Dermis microvascular lymphatic vessel endothelial cell (primary cell): ENCODE results near the gene GAL. TPM values are rescaled to one million over a fixed set of nuclear protein-coding genes. Genes with fewer than 3 reads are reported as not detected.
A peak's percentile ranks its signal among the peaks of the same experiment; 100 is the strongest.
"Not testable (repeated sequence)": the region's sequence is repeated elsewhere in the genome, so short reads cannot be mapped to it uniquely, and the experiment has no call there.

Experiments used
- DNase-seq, 2 donors: peaks; one replicate each; pipeline versions ENCODE4 v3.0.0 to v3.0.0-alpha.2; 2010; ENCODE audit warnings: low read depth in 2 of 2
- total RNA-seq: library from RNA; depleted of rRNA; stranded (reverse); fragments of >200 nt; gene quantifications from 2 replicates; pipeline ENCODE4 v1.2.1, GENCODE V29; 2014

GAL gene, protein sequence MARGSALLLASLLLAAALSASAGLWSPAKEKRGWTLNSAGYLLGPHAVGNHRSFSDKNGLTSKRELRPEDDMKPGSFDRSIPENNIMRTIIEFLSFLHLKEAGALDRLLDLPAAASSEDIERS
- total RNA-seq = 0.76 and 2.4 TPM in 2 replicates

DNA sequence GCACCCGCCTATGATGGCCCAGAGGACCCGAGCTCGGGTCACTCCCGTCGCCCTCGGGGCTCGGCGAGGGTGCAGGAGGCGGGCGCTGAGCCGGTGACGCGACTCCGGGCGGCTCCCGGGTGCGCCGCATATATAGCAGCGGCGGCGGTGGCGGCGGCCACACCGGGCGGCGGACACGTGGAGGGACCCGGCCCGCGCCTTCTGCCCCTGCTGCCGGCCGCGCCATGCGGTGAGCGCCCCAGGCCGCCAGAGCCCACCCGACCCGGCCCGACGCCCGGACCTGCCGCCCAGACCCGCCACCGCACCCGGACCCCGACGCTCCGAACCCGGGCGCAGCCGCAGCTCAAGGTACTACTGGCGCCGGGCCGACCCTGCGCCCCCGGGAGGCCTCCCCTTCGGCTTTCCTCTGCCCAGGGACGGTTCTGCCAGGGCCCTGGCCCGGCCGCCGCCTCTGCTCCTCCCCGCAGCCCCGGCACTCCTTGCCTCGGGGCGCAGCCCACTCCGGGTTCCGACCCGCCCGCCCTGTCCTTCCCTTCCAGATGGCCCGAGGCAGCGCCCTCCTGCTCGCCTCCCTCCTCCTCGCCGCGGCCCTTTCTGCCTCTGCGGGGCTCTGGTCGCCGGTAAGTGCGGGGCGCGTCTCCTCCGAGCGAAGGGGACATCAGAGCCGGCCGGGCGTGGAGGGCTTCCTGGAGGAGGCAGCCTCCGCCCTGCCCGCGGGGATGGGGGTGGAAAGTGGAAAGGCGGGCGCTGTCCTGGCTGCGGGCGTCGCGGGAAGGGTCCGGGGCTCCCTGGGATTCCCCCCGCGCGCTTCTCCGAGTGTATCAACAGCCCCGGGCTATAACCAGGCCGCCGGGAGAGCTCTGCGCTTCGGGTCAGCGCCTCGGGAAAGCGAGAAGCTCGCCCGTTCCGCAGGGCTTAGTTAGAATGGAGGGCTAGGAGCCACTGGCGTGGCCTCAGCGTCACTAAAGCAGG, at the start of gene GAL:
TSS of gene GAL (plus strand) at position 160 of the 972 bp plus-strand sequence. CDS start at position 540, 380 bp downstream.
- DNase-seq = no peak

DNA sequence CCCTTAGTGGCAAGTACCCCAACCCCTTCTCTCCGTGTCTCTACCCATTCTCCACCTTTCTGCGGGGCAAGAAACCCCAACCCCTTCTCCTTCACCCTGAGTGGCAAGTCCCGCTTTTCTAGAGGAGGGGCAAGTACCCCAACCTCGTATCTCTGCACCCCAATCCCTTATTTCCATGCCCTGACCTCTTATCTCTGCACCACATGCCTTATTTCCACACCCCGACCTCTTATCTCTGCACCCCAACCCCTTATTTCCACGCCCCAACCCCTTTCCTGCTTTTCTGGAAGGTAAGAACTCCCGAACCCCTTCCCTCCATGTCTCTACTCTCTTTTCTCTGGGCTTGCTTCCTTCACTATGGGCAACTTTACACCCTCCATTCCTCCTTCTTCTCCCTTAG, 49.7 kb upstream of the GAL start:
- not testable (repeated sequence) for DNase-seq

DNA sequence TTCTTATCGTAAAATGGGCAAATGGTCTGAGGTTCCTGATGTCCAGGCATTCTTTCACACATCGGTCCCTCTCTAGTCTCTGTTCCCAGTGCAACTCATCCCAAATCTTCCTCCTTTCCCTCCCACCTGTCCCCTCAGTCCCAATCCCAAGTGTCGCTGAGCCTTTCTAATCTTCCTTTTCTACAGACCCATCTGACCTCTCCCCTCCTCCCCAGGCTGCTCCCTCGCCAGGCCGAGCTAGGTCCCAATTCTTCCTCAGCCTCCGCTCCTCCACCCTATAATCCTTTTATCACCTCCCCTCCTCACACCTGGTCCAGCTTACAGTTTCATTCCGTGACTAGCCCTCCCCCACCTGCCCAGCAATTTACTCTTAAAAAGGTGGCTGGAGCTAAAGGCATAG, 49.2 kb upstream of the GAL start:
- DNase-seq = not testable (repeated sequence)

DNA sequence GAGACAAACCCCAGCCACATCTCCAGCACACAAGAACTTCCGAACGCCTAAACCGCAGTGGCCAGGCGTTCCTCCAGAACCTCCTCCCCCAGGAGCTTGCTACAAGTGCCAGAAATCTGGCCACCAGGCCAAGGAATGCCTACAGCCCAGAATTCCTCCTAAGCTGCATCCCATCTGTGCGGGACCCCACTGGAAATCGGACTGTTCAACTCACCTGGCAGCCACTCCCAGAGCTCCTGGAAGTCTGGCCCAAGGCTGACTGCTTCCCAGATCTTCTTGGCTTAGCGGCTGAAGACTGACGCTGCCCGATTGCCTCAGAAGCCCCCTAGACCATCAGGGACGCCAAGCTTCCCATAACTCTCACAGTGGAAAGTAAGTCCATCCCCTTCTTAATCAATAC, 48.5 kb upstream of the GAL start:
- DNase-seq = not testable (repeated sequence)

DNA sequence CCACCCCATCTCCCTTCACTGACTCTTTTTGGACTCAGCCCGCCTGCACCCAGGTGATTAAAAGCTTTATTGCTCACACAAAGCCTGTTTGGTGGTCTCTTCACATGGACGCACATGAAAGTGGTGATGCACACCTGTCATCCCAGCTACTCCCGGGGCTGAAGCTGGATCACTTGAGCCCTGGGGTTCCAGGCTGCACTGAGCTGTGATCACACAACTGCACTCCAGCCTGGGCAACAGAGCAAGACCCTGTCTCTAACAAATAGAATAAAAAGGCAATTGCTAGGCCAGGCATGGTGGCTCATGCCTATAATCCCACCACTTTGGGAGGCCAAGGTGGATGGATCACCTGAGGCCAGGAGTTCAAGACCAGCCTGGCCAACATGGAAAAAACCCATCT, 45.0 kb upstream of the GAL start:
- not testable (repeated sequence) for DNase-seq

DNA sequence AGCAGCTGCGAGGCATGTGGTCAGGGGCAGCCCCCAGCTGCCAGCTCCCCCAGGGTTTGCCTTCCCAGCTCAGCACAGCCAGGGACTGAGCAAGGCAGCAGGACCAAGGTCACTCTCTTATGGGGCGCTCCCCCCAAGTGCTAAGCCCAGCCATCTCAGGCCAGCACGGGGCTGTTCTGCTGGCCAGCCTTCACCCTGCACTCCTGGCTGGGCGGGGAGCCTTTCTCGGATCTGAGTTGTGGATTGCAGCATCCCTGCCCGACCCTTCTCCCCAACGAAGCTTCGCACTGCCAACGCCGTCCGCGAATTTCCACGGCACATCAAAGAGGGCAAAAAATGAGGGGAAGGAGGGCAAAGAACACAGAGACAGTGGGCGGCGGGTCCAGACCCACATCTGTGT, 42.5 kb upstream of the GAL start:
- DNase-seq = no peak

DNA sequence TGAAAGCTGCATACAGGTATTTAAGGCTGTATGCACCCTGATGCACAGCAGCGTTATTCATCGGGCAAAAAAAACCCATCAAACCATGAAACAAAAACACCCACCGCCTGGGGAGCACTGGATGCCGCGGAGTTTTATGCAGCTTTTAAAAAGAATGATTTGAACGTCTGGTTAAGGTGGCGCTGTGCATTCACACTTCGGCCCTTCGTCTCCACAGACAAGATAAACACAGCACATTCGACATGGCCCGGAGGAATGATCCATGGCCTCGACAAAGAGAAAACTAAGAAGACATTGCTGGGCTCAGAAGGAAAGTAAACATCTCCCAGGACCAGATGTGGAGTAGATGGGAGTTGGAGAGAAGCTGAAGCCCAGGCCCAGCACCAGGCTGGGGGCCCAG, 40.8 kb upstream of the GAL start:
- DNase-seq = peak in 1 of 2 donors; percentile 50

DNA sequence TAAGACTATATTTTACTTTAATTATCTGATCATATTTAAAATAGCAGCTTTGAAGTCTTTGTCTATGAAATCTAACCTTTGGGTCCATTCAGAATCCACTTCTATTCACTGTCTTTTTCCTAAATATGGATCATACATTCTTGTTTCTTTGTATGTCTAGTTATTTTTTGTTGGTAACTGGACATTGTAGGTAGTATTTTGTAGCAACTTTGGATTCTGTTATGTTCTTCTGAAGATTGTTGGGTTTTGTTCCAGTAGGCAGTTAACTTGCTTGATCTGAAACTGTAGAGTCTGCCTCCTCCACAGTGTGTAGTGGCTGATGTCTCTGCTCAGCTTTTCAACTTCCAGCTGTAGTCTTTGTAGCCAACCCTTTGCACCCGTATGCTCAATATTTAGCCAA, 37.5 kb upstream of the GAL start:
- DNase-seq = no peak

DNA sequence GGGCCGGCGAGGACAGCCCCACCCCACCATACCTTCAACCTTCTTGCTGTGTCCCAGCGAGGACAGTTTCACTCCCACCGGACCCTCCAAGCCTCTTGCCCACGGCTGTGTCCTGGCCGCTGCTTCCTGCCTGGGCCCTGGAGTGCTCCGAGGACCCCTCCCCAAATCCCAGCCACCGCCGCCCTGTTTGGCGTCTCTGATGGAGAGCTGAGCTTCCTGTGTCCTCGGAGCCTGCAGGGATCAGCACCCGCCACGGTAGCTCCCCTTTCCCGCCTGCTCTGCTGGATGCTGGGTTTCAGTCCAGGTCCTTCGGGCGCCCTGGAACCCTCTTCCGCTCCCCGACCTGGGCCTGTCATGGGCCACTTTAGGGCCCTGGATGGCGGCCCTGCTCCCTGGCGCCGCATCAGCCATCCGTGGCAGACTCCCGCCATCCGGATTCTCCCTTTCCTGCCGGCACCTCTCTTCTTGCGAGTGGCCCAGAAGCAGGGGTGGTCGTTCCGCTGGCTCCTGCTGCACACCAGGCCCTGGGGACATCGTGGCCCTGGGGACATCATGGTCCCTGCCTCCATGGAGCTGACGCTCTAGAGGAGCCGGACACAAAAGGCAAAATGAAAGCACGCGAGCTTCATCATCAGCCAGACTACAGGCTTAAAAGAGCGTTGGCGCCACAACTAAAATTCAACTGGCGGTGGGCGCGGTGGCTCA, 34.3 kb upstream of the GAL start:
- no peak for DNase-seq

DNA sequence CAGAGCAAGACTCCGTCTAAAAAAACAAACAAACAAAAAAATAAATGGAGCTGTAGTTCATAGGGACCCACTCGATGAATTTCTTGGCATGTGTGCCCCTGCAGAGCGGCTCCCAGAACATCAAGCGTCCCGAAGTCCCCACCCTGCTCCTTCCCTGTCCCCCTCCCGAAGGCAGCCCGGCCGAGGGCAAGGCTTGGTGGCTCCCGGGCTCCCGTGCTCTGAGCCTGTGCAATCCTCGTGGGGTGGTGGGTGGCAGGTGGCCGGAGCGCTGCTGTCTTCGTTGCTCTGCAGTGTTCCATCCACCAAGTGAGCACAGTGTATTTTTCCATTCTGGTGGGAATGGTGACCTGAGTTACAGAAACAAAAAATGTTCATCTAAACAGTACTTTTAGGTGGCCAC, 33.5 kb upstream of the GAL start:
- DNase-seq = no peak

DNA sequence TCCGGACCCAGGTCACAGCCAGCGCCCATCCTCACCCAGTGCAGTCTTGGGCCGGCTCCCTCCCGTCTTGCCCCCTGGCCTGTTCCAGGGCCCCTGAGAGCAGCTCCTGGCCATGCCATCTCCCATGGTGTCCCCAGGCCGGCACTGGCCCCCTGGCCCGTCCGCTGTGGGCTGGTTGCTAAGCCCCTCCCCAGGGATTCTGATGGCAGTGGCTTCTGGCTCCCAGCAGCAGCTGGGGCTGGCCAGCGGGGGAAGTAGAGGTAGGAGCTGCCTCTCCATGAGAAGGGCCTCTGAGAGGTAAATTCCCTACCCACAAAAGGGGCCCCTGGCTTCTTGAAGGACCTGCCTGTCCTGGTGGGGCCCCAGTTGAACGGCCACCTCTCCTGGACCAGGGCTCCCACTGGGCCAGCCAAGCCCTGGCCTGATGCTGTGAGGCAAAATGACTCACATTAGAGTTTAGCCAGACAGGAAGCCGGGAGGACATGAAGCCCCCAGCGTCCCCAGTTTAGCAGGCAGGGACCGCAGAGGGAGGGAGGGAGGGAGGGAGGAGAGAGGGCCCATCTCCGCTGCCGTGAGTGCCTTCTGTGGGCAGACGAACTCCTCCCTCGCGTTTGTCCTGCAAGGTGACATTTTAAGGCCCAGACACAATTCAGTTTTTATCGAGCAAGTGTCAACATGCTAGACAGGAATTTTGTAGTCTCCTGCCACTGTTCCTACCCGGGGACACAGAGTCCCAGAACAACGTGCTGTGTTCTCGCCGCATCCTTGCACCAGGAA, 32.9 kb upstream of the GAL start:
- peak in 1 of 2 donors; percentile 12 for DNase-seq

DNA sequence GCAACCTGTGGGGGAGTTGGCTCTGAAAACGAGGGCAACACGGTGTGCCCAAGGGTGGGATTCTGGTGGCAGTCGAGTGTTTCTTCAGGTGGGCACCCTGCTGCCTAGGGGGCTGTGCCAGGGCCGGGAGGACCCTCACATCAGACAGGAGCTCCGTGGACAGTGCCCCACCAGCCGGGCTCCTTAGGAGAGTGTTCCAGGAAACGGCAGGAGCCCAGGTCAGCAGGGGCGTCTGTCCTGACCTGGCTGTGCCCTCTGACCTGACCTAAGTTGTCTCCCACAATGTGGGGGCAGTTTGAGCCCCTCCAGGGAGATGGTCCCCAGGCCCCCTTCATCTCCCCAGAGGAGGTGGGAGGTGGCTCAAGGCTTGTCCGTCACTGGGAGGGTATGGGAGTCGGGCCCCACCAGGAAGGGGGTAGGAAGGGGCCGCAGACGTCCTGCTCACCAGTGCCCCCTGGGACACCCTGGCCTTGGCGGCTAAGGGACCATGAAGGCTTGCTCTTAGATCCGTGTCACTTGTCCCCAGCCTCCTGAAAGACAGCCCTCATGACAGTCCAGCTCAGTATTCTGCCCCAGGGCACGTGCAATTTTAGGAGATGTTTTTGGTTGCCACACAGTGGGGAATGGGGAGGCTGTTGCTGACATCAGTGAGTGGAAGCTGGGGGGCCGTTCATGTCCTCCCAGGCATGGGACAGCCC, 32.2 kb upstream of the GAL start:
- DNase-seq = no peak

DNA sequence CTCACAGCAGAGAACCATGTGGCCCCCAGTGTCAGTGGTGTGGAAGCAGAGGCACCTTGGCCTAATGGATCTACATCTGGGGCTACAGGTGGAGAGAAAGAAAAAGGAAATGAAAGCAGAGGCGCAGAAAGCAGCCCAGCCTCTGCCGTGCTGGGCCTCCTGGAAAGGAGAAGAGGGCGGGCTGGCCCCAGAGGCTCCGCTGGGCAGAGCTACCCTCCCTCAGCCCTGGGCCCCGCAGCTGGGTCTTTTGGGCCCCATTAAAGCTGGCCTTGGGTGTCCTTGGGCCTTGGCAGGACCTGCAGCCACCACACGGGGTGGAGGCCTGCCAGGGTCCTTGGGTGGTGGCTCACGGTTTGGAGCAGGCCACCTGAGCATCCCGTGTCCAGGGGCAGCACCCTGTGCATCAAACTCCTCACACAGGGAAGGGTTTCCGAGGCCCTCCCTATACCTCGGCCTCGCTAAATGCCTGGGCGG, 31.6 kb upstream of the GAL start:
- no peak for DNase-seq

DNA sequence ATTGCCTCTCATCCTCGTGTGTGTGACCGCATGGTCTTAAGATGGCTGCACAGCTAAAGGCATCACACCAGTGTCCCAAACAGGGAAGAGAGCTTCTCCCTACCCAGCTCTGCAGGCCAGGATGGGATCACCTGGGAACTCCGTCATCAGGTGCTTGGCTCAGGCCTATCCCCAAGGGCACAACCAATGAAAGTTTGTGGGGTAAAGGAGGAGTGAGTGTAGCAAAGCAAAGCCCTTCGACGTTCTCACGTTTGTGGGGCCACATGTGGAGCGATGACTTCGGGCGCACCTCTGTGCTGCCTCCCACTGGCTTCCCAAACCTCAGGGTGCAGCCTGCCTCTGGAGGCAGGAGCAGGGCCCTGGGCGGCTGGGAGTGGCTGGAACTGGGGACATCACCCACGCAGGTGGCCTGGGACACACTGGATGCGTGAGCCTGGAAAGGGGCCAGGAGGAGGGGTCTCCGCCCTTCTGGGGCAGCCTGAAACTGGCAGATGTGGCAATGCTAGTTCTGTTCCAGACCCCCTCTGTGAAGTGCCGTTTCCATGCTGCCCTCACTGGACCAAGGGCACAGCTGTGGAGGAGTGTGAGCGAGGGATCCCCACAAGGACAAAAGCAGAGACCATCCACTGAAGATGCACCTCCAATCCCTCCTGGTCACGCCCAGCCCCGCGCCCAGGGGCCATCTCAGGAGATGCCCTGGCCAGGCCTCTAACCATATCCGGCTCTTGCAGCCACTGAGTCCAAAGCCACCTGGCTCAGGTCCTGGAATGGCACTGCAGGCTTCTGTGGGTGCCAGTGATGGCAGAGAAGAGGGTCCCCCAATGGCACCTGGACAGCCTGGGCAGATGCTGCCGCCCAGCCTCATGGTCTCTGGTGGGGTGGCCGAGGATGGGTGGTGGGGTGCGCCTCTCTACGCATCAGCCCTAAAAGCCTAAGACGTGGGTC, 30.6 kb upstream of the GAL start:
- no peak for DNase-seq

DNA sequence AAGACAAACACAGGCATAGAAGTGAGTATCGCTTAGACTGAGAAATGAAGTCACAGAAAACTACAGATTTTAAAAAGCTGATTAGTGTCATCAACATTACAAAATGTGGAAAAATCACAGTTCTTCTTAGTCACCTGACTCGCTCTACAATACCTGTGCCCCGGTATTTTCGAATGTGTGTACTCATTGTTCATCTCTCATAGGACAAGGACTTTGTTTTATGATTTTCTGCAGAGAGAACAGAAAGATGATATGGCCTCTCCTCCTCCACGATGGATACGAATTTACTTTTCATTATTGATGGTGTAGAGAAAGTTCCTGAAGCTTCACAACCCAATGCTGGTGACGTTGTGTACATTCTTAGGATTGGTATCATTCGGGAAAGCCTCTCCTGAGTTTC, 29.4 kb upstream of the GAL start:
- DNase-seq = no peak

DNA sequence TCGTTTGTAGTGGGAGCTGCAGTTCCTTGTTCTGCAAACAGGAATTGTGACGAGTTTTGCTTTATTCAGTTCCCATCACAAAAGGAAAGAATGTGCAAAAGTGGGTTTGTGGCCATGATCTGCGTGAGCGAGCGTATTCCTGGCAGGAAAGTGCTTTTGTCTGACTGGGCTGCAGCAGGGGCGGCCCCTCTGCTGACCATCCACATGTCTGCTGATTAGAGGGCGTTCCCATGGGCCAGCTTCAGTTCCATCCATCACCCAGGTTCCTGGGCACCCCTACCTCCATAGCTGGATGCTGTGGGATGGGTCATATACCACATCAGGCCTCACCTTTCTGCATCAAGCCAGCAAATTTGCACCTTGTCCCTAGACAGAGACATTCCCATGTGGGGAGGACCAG, 28.9 kb upstream of the GAL start:
- no peak for DNase-seq

DNA sequence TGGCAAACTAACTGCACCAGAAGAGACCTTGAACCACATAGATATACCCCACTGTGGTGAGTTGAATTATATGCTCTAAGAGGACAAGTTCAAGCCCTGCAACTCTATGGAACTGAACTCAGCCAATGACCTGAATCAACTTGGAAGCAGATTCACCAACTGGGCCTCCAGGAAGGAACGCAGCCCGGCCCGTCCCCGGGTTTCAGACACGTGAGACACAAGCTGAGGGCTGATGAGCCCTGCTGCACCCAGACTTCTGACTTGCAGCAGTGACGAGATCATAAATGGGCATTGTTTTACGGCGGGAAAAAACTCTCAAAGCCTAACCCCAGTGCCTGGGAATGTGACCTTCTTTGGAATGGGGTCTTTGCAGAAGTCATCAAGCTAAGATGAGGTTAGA, 28.5 kb upstream of the GAL start:
- no peak for DNase-seq

DNA sequence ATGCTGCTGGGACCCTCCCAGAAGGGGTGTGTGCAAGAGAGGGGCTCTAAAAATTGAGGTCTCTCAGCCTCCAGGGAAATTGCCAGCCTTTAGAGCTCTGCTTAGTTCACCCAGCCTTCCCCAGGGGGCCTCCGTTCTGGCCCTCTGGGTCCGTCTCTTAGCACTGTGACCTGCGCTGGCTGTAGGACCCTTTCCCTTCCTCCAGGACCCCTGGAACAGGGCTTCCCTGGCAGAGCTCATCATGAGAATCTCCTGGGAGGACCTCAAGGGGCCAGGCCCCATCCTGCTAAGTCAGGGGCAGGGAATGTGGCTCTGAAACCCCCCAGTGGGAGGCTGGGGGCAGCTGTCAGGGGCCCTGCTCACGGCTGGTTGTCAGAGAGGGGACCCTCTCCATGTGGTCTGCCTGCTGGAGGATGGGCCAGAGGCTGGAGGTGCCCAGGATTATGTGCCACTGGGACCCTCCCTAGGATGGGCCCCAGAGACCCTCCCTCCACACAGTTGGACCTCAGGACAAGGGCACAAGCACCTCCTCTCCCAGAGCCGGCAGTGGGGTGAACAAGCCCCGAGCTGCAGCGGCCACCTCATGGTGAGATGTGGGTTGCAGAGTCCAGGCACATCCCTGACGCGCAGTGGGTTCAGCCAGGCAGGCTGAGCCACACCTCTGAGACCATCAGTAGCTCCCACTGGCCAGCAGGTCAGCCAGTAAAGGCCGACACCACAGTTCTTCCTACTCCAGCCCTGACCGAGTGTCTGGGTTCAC, 27.1 kb upstream of the GAL start:
- no peak for DNase-seq

DNA sequence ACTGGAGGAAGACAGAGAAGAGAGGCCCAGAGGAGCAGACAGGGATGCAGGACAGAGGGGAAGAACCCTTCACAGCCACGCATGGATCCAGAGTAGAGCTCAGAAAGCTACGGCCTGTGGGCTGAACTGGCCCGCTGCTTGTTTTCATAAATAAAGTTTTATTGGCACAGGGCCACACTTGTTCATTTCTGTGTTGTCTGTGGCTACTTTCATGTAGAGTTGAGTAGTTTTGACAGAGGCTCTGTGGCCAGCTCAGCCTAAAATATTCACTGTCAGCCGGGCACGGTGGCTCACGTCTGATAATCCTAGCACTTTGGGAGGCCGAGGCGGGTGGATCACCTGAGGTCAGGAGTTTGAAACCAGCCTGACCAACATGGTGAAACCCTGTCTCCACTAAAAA, 26.2 kb upstream of the GAL start:
- no peak for DNase-seq
